Measurements from ENCODE around the gene GANC.

GANC gene

DNA sequence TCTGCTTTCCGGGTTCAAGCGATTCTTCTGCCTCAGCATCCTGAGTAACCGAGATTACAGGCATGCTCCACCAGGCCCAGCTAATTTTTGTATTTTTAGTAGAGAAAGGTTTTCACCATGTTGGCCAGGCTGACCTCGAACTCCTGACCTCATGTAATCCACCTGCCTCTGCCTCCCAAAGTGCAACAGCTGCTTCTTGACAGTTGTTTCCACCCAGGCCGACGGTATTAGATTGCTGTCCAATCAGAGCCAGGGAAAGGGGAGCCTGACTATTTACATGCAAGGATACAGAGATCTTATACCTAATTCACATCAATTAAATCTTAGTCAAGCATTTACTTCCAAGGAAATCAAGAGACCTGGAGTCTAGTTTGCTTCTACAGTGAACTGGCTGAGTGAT lies 82.3 kb downstream of the GANC start:
- H3K4me2 ChIP-seq (ENCODE audit: low read length) = no peak overlapping the region
- no peaks in the 10 kb centered on the region for H3K9me3 ChIP-seq (ENCODE audit: insufficient read depth, low read length)
- no peaks in the 10 kb centered on the region for H4K20me1 ChIP-seq (ENCODE audit: insufficient read depth, low read length)
- H3K27ac ChIP-seq (ENCODE audit: low read length) = no peak overlapping the region
- no peaks in the 10 kb centered on the region for H3K79me2 ChIP-seq (ENCODE audit: low read length)
- H2AFZ ChIP-seq (ENCODE audit: low read depth, low read length) = no peak overlapping the region
- peaks cover 19% of the 10 kb centered on the region for H3K36me3 ChIP-seq (replicated peaks; ENCODE audit: low read depth, low read length)
- TF ChIP-seq EZH2phosphoT487 (IDR thresholded peaks at IDR 0.05; ENCODE audit: low read depth) = no peak
- TF ChIP-seq, protein P1, sequence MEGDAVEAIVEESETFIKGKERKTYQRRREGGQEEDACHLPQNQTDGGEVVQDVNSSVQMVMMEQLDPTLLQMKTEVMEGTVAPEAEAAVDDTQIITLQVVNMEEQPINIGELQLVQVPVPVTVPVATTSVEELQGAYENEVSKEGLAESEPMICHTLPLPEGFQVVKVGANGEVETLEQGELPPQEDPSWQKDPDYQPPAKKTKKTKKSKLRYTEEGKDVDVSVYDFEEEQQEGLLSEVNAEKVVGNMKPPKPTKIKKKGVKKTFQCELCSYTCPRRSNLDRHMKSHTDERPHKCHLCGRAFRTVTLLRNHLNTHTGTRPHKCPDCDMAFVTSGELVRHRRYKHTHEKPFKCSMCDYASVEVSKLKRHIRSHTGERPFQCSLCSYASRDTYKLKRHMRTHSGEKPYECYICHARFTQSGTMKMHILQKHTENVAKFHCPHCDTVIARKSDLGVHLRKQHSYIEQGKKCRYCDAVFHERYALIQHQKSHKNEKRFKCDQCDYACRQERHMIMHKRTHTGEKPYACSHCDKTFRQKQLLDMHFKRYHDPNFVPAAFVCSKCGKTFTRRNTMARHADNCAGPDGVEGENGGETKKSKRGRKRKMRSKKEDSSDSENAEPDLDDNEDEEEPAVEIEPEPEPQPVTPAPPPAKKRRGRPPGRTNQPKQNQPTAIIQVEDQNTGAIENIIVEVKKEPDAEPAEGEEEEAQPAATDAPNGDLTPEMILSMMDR (IDR thresholded peaks at IDR 0.05; ENCODE audit: low read depth, low read length) = no peak
- no peaks in the 10 kb centered on the region for H3K27me3 ChIP-seq (ENCODE audit: low read depth, low read length)
- no peak overlapping the region for H3K4me3 ChIP-seq (ENCODE audit: low read length)
- no peak overlapping the region for H3K9ac ChIP-seq (ENCODE audit: low read length)
- H3K4me1 ChIP-seq (ENCODE audit: low read length) = no peaks in the 10 kb centered on the region

DNA sequence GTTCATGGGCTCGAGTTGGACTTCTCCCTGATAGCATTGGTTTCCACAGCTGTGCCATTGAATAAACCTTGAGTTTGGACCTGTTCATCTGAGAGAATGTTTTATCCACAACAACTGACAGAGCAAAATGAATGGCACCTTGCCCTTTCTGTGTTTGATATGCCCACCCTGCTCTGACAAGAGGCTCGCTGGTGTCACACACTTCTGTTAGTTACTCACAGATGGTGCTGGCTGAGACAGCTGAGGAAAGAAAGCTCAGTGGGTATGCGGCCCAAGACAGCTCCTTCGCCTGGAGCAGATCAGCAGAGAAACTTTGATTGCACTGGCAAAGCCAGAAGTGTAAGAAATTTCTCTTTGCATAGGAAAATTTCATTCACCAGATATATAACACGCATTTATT lies 83.8 kb downstream of the GANC start:
- no peak overlapping the region for H3K4me3 ChIP-seq (ENCODE audit: low read length)
- H3K36me3 ChIP-seq (replicated peaks; ENCODE audit: low read depth, low read length) = peaks cover 17% of the 10 kb centered on the region
- no peaks in the 10 kb centered on the region for H3K27me3 ChIP-seq (ENCODE audit: low read depth, low read length)
- no peak for TF ChIP-seq EZH2phosphoT487 (IDR thresholded peaks at IDR 0.05; ENCODE audit: low read depth)
- TF ChIP-seq, protein P1 (IDR thresholded peaks at IDR 0.05; ENCODE audit: low read depth, low read length) = no peak
- H3K9me3 ChIP-seq (ENCODE audit: insufficient read depth, low read length) = no peaks in the 10 kb centered on the region
- no peaks in the 10 kb centered on the region for H3K79me2 ChIP-seq (ENCODE audit: low read length)
- no peaks in the 10 kb centered on the region for H4K20me1 ChIP-seq (ENCODE audit: insufficient read depth, low read length)
- no peak overlapping the region for H3K9ac ChIP-seq (ENCODE audit: low read length)
- H3K4me2 ChIP-seq (ENCODE audit: low read length) = no peak overlapping the region
- no peaks in the 10 kb centered on the region for H3K4me1 ChIP-seq (ENCODE audit: low read length)
- no peak overlapping the region for H3K27ac ChIP-seq (ENCODE audit: low read length)
- H2AFZ ChIP-seq (ENCODE audit: low read depth, low read length) = no peak overlapping the region

DNA sequence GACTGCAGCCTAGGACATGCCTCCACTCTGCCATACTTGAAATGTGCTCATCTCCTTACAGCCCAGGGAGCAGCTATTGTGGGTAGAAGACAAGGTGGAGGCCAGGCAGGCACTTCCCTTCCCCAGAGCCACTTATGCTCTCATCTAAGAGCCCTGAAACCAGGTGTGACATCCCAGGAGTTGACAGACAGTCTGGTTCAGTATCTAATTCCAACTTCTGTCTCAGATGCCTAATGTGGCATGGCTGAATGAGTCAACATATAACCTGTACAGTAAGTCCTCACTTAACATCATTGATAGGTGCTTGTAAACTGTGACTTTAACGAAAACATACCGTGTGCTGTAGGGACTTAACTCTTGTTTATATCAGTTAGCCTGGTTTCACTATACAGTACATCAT lies 85.1 kb downstream of the GANC start:
- H3K4me3 ChIP-seq (ENCODE audit: low read length) = no peak overlapping the region
- no peak overlapping the region for H2AFZ ChIP-seq (ENCODE audit: low read depth, low read length)
- H3K79me2 ChIP-seq (ENCODE audit: low read length) = no peaks in the 10 kb centered on the region
- no peaks in the 10 kb centered on the region for H4K20me1 ChIP-seq (ENCODE audit: insufficient read depth, low read length)
- no peak overlapping the region for H3K9ac ChIP-seq (ENCODE audit: low read length)
- no peaks in the 10 kb centered on the region for H3K27me3 ChIP-seq (ENCODE audit: low read depth, low read length)
- TF ChIP-seq, protein P1 (IDR thresholded peaks at IDR 0.05; ENCODE audit: low read depth, low read length) = no peak
- no peak for TF ChIP-seq EZH2phosphoT487 (IDR thresholded peaks at IDR 0.05; ENCODE audit: low read depth)
- peaks cover 9% of the 10 kb centered on the region for H3K36me3 ChIP-seq (replicated peaks; ENCODE audit: low read depth, low read length)
- no peak overlapping the region for H3K4me2 ChIP-seq (ENCODE audit: low read length)
- no peaks in the 10 kb centered on the region for H3K9me3 ChIP-seq (ENCODE audit: insufficient read depth, low read length)
- no peaks in the 10 kb centered on the region for H3K4me1 ChIP-seq (ENCODE audit: low read length)
- H3K27ac ChIP-seq (ENCODE audit: low read length) = no peak overlapping the region

DNA sequence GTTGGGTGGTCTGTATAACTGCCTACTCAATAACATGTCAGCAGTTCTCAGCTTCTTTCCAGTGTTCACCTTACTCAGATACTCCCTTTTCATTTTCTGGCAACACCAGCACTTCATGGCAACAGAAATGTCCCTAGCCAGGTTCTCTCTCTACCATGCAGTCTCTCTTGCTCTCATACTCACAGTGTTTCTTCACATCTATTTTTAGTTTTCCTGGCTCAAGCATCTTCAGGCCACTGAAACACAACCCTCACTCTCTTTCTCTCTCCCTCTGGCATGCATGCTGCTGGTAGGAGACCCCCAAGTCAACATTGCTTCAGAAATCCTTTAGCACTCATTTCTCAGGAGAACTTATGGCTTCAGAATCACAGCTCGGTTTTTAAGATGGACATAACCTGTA lies 86.2 kb downstream of the GANC start, which contains the start of gene CAPN3:
Gene CAPN3, plus strand, starts transcription at position 253 of the 400 bp plus-strand sequence. CDS start 305 bp downstream, outside the sequence.
- no peak for TF ChIP-seq EZH2phosphoT487 (IDR thresholded peaks at IDR 0.05; ENCODE audit: low read depth)
- TF ChIP-seq, protein P1 (IDR thresholded peaks at IDR 0.05; ENCODE audit: low read depth, low read length) = no peak
- Histone ChIP-seq H3K4me2 (ENCODE audit: low read length) (no peak within 1 kb of the TSS), H2AFZ (ENCODE audit: low read depth, low read length) (no peak within 1 kb of the TSS), H3K36me3 (replicated peaks; ENCODE audit: low read depth, low read length) (peaks cover 5% of the 10 kb centered on the region), H3K9me3 (ENCODE audit: insufficient read depth, low read length) (no peaks in the 10 kb centered on the region), H3K9ac (ENCODE audit: low read length) (no peak within 1 kb of the TSS), H3K4me1 (ENCODE audit: low read length) (no peaks in the 10 kb centered on the region), H3K27ac (ENCODE audit: low read length) (no peak within 1 kb of the TSS), H3K4me3 (ENCODE audit: low read length) (no peak within 1 kb of the TSS), H3K79me2 (ENCODE audit: low read length) (no peaks in the 10 kb centered on the region), H4K20me1 (ENCODE audit: insufficient read depth, low read length) (no peaks in the 10 kb centered on the region), H3K27me3 (ENCODE audit: low read depth, low read length) (no peaks in the 10 kb centered on the region)

All from OCI-LY3 (cell line).